Measurements from ENCODE around the gene DNAAF2.

Gene DNAAF2

GRCh38 chr14:49583629-49584028, 51.4 kb downstream of the DNAAF2 start:
- DNase-seq: no peak

GRCh38 chr14:49582113-49582977, 52.7 kb downstream of the DNAAF2 start:
- DNase-seq: no peak

GRCh38 chr14:49581209-49582112, 53.6 kb downstream of the DNAAF2 start:
- no peak for DNase-seq

GRCh38 chr14:49579841-49580240, 55.2 kb downstream of the DNAAF2 start:
- DNase-seq: no peak

GRCh38 chr14:49578141-49578540, 56.9 kb downstream of the DNAAF2 start:
- no peak for DNase-seq

Measured in activated CD4-positive, alpha-beta T cell treated with anti-CD3 and anti-CD28 coated beads, Interleukin-2, Interleukin-6, amounts not matched to agents 100 ng/mL and 50 ng/mL, durations not matched to agents 16 hours and 8 hours (primary cell).